Measurements from ENCODE around the gene CR2.

CR2 gene

GRCh38 chr1:207455183-207455754, 1.1 kb downstream of the CR2 start:
- Histone ChIP-seq H3F3A (ENCODE audit: insufficient read depth, low read length) (no peaks in the 10 kb centered on the region), H3K9ac (ENCODE audit: low read length) (no peak overlapping the region), H3K27me3 (ENCODE audit: insufficient read depth, low read length) (no peaks in the 10 kb centered on the region), H4K20me1 (ENCODE audit: insufficient read depth, low read length) (no peaks in the 10 kb centered on the region), H3K27ac (ENCODE audit: low read depth, low read length, poor library complexity, severe bottlenecking) (no peak overlapping the region), H3K9me2 (ENCODE audit: low read depth, low read length) (no peaks in the 10 kb centered on the region), H3K4me1 (ENCODE audit: insufficient read depth, low read length, severe bottlenecking) (peaks cover 10% of the 10 kb centered on the region), H3K79me2 (ENCODE audit: insufficient read depth, low read length) (no peaks in the 10 kb centered on the region), H3K4me3 (ENCODE audit: low read depth, low read length, poor library complexity, severe bottlenecking) (no peak overlapping the region), H3K36me3 (ENCODE audit: insufficient read depth, low read length) (no peaks in the 10 kb centered on the region), H3K9me3 (ENCODE audit: low read length) (no peaks in the 10 kb centered on the region), H2AFZ (ENCODE audit: low read length) (no peak overlapping the region), H3K4me2 (ENCODE audit: low read length) (no peak overlapping the region)
- no peak for TF ChIP-seq EZH2 (IDR thresholded peaks at IDR 0.05; ENCODE audit: borderline replicate concordance, low read length)
- TF ChIP-seq CTCF (IDR thresholded peaks at IDR 0.05; ENCODE audit: low read length): no peak

DNA sequence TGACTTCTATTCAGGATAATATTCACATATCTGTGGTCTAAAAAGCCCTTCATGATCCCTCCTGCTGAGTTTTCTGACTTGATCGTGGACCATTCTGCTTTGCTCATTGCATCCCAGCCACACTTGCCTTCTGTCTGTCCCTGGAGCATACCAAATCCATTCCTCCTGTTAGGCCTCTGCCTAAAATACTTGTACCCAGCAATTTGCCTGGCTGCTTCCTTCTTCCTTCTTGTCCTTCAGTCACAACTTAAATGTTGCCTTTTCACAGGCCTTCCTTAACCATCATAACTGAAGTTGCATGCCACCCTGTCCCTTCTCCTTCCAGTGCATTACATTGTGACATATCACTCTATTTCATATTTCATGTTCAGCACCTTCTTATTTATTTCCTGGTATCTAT, 4.3 kb downstream of the CR2 start:
- TF ChIP-seq EZH2 (IDR thresholded peaks at IDR 0.05; ENCODE audit: borderline replicate concordance, low read length) (no peak), CTCF (IDR thresholded peaks at IDR 0.05; ENCODE audit: low read length) (no peak)
- no peak overlapping the region for H2AFZ ChIP-seq (ENCODE audit: low read length)

GRCh38 chr1:207459008-207459407, 4.9 kb downstream of the CR2 start:
- H3K4me2 ChIP-seq (ENCODE audit: low read length): no peak overlapping the region
- no peaks in the 10 kb centered on the region for H4K20me1 ChIP-seq (ENCODE audit: insufficient read depth, low read length)
- no peak overlapping the region for H3K9ac ChIP-seq (ENCODE audit: low read length)
- no peak overlapping the region for H3K27ac ChIP-seq (ENCODE audit: low read depth, low read length, poor library complexity, severe bottlenecking)
- TF ChIP-seq EZH2 (IDR thresholded peaks at IDR 0.05; ENCODE audit: borderline replicate concordance, low read length) (no peak), CTCF (IDR thresholded peaks at IDR 0.05; ENCODE audit: low read length) (no peak)
- H3K9me3 ChIP-seq (ENCODE audit: low read length): no peaks in the 10 kb centered on the region
- no peaks in the 10 kb centered on the region for H3K27me3 ChIP-seq (ENCODE audit: insufficient read depth, low read length)
- H3K4me3 ChIP-seq (ENCODE audit: low read depth, low read length, poor library complexity, severe bottlenecking): no peak overlapping the region
- no peaks in the 10 kb centered on the region for H3K36me3 ChIP-seq (ENCODE audit: insufficient read depth, low read length)
- no peaks in the 10 kb centered on the region for H3F3A ChIP-seq (ENCODE audit: insufficient read depth, low read length)
- no peak overlapping the region for H2AFZ ChIP-seq (ENCODE audit: low read length)
- peaks cover 9% of the 10 kb centered on the region for H3K4me1 ChIP-seq (ENCODE audit: insufficient read depth, low read length, severe bottlenecking)
- no peaks in the 10 kb centered on the region for H3K9me2 ChIP-seq (ENCODE audit: low read depth, low read length)
- no peaks in the 10 kb centered on the region for H3K79me2 ChIP-seq (ENCODE audit: insufficient read depth, low read length)

More for the DNA sequence above, 4.3 kb downstream of the CR2 start:
- no peaks in the 10 kb centered on the region for H3F3A ChIP-seq (ENCODE audit: insufficient read depth, low read length)
- peaks cover 10% of the 10 kb centered on the region for H3K4me1 ChIP-seq (ENCODE audit: insufficient read depth, low read length, severe bottlenecking)
- no peak overlapping the region for H3K27ac ChIP-seq (ENCODE audit: low read depth, low read length, poor library complexity, severe bottlenecking)
- no peaks in the 10 kb centered on the region for H3K79me2 ChIP-seq (ENCODE audit: insufficient read depth, low read length)
- H3K27me3 ChIP-seq (ENCODE audit: insufficient read depth, low read length): no peaks in the 10 kb centered on the region
- no peak overlapping the region for H3K4me3 ChIP-seq (ENCODE audit: low read depth, low read length, poor library complexity, severe bottlenecking)
- H3K9ac ChIP-seq (ENCODE audit: low read length): no peak overlapping the region
- no peaks in the 10 kb centered on the region for H4K20me1 ChIP-seq (ENCODE audit: insufficient read depth, low read length)
- H3K9me2 ChIP-seq (ENCODE audit: low read depth, low read length): no peaks in the 10 kb centered on the region
- no peak overlapping the region for H3K4me2 ChIP-seq (ENCODE audit: low read length)
- H3K36me3 ChIP-seq (ENCODE audit: insufficient read depth, low read length): no peaks in the 10 kb centered on the region
- no peaks in the 10 kb centered on the region for H3K9me3 ChIP-seq (ENCODE audit: low read length)
